GM18907 (cell line): ENCODE results near the gene RIC8A.

Source experiments
- ATAC-seq: cut with Tn5 transposase; IDR thresholded peaks from one replicate; pipeline ENCODE4 v1.9.1; 2021; ENCODE audit warnings: mild to moderate bottlenecking, moderate library complexity; ENCODE audit not compliant: unreplicated experiment

RIC8A gene

DNA sequence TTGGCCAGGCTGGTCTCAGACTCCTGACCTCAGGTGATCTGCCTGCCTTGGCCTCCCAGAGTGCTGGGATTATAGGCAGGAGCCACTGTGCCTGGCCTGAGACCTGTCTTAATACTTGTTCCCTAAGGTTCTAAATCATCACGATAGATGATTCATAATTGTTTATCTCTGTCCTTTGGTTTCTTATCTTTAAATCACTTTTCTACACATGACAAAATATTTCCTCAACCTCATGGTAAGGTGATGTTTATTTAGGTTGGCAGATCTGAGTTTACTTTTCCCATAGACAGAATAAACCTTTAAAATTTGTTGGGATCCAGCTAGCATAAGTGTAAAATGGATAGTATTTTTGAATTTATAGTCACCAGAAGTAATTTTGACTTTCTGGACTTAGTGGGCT, 32.8 kb downstream of the RIC8A start:
- no peak for ATAC-seq

DNA sequence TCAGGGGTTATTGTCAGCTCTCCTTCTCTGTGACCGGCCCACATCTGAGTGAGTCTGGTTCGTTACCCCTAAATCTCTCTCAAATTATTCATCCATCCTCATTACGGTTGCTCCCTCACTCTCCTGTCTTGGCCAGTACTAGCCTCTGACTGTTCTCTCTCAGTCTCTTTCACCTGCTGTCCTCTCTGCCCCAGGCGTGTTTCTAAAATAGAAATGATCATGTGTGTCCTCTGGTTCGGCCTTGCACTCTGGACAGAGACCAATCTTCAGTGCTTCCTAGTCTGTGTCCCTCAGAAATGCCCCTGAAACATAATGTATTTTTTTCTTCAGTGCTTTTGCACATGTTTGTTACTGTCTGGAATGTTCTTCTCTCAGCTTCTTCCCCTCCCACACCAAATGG, 34.1 kb downstream of the RIC8A start:
- ATAC-seq, result no peak

DNA sequence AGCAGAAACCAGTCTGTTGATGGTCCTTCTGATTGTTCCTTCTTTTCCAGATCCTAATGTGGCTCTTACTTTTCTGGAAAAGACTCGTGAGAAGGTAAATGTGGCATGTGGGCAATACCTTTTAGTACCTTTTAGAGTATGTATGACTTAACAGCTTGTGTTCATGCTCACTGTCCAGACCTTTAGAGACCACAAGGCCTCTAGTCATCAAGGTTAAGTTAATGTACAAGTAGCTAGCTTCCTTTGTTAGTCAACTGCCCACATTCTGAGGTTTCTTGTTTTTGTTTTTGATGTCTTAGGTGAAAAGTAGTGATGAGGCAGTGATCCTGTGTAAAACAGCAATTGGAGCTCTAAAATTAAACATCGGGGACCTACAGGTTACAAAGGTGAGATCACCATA, 36.9 kb downstream of the RIC8A start:
- no peak for ATAC-seq

DNA sequence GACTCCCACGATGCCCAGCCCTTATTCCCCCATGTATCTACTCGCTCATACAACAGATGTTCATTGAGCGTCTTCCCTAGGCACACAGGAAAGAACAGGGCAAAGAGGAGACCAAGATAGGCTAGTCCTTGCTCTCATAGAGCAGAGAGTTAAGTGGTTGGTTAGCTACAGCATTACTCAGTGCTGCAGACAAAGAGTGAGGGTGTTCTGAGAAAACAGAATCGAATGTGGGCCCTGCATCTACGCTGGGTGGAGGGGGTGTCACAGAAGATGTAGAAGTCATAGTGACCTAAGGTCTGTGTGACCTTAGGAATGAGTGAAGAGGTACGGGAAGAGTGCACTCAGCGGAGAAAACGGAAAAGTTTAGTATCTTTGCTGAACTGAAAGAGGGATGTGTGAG, 41.6 kb downstream of the RIC8A start:
- no peak for ATAC-seq

DNA sequence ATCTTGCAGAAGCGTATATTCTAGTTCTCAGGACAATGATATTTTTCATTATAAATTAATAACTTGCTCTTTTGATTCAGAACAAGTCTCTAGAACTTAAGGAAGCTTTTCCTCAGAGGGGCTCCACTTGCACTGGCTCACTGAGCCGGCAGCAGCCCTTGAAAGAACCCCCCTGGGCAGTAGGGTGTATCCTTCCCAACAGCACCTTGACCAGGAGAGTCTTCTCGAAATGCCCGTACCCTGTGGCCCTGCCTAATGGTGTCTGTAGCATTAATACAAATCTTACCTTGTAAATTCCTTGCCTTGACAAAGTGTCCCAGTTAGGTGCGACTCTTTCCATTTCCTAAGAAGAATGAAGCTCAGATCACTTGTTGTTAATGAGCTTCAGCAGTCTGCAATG, 42.8 kb downstream of the RIC8A start:
- ATAC-seq, result no peak

DNA sequence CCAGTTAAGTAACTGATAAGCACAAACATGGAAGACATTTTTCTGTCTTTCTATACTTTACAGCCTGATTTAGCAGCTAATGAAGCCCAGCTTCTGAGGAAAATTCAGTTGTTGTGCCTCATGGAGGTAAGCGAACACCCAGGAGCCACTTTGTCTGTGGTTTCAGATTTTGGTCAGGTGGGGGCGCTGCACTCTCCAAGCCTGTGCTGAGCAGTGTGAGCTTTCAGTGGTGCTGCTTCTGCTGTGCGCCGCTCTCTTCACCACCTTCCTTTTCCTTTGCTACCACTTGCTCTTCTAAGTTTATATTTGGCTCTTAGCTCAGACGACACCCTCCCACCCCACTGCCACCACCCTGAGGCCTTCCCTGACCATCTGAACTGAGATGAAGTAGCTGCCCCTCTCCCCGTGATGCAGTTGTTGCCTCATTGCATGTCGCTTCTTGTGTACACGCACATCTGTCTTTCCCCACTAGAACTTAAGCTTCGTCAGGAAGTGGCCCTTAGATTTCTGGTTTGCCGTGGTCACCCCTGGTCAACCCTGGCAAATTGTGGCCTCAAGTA, 43.3 kb downstream of the RIC8A start:
- ATAC-seq, result no peak

DNA sequence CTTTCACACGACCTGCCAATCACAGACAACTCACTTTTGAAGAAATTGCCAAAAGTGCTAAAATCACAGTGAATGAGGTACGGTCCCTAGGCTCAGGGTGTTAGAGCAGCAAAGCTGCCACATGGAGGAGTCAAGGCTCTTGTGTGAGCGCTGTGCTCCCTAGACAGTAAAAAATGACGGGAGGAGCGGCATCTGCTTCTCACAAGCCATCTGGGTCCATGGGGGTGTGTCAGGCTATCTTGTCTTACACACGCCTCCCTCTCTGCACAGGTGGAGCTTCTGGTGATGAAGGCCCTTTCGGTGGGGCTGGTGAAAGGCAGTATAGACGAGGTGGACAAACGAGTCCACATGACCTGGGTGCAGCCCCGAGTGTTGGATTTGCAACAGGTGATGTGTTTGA, 44.0 kb downstream of the RIC8A start:
- ATAC-seq, result no peak

DNA sequence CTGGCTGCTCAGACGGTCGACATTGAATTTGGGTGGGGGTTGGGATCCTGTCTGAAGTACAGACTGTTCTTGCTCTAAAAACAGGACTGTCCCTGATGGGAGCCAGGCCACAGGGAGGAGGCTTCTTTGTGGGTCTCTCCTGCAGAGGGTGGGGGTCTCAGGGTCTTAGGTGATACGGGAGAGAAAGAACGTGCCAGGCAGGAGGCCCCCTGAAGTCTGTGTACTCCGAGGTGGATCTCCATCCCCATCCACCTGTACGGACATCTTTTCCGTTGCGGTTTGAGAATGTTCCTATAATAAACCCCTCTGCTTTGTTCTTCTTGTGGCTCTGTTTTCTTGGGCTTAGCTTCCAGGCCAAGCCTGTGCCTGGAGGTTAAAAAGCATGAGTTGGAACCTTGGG, 45.2 kb downstream of the RIC8A start:
- no peak for ATAC-seq

DNA sequence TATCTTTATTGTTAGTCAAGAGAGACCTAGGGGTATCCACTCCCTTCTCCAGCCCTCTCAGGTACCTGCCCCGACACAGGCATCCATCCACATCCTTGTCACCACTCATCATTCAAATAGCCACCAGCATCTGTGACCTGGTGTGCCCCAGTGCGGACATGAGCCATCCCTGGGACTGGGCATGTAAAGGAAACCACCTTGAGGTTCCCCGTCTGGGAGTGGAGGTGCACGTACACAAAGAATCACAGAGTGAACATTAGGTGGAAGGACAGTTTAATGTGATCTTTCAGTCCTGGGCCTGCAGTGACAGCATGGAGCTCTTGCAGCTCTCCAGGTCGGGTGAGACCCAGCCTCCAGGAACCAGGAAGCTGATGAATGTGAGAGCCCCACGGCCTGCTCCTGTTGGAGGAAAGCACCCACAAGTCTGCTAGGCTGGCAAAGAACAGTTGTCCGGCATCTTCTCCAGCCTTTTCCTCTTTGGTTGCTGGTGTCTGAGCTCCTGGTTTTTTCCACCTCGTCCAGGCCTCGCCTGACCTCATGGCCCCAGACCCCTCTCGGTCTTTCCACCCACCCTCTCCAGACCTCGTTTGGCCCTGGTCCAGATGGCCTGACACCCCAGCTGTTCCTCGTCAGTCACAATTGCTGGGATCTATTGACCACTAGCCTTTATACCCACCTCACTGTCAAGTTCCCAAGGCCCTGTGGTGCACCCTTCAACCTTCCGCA, 45.8 kb downstream of the RIC8A start:
- ATAC-seq, result no peak

DNA sequence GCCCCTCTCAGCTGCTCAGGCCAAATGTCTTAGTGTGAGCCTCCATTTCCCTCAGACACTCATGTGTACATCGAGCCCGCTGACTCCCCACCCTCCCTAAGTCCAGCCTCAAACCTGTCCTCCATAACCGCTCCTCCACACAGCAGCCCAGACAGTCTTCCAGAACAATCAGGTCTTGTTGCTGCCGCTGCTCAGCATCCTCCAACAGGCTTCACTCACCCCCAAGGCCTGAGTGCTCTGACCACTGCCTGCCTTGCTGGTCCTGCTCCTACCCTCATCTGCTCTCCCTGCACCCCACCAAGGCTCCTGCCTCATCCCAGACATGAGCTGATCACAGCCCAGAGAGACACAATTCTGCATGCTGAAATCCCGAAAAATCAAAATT, 46.4 kb downstream of the RIC8A start:
- ATAC-seq, result no peak

DNA sequence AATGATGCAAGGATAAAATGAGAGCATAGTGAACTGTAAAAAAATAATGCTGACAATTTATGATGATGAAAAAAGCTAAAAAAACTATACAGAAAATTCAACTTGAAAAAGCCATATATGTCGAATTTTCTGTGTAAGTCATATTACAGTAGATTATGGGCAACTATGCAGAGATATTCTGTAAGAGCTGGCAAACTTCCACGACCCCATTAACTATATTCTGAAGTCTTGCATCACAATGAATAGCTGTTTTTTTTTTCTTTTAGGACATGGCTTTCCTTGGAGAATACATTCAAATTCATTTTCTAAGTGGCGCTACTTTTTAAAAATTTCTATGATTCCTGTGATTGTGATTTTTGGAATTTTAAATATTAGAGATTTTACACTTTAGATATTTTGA, 47.7 kb downstream of the RIC8A start:
- no peak for ATAC-seq

DNA sequence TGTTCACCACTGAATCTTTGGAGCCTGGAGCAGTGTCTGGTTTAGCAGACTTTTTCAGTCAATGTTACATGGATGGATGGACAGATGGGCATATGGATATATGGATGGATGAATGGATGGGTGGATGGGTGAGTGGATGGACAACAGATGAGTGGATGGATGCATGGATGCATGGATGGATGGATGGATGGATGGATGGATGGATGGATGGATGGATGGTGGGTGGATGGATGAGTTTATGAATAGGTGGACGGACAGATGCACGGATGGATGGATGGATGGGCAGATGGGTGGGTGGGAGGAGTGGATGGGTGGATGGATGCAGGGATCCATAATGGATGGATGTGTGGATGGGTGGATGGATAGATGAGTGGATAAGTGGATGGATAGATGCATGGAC, 48.3 kb downstream of the RIC8A start:
- ATAC-seq, result no peak

DNA sequence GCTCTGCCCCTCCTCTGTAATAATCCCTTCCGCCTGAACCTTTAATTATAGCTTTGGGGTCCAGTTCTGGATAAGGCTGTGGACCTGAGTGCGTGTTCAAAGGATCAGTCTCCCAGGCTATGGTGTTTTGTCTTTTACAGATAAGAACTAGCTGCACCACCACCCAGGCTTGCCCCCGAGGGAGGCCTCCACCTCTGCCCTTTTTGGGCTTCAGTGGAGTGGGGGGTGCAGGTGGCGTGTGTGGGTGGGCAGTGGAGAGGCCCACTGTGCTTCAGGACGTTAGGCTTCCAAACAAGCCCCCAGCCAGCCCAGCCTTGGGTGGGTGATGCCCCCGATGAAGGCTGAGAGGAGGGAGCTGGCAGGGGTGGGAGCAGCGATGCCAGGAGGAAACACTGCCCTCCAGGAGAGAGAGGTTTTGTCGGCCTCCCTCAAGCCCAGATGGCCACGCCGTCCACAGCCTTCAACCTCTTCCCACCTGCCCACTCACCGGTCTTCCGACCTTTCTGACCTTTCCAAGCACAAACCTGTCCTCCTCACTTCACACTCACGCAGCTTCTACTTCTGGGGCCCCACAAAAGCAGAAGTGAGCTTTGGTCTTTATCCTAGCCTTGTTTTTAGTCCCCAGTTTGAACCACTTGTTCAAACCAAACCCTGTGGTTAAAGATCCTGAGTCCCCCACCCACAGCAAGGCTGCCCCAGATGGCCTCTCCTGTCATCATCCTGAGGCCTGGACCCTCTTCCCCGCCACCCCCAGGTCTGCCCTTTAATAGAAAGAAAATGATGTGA, 49.6 kb downstream of the RIC8A start:
- ATAC-seq, result no peak

DNA sequence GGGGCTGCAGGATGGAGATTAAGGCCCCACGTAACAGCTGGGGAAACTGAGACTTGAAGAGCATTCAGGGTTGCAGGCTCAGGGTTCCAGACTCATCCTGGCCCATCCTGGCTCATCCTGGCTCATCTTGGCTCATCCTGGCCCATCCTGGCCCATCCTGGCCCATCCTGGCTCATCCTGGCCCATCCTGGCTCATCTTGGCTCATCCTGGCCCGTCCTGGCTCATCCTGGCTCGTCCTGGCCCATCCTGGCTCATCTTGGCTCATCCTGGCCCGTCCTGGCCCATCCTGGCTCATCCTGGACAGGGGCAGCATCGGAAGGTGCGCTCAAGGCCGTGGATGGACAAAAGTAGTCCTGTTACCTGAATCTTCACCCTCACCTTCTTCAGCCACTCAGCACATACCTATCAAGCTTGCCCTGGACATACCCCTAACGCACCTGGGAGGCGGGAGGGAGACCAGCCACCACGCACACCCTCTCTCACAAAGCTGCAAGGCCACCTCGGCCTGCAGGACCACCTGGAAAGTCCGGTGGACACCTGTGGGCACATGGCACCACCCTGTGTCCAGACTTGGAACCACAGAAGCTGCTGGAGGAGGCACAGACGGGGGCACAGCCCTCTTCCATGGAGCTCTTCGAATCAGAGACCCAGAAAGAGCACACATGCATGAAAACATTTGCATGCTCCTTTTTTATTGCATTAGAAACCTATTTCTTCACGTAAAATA, 50.4 kb downstream of the RIC8A start:
- no peak for ATAC-seq

DNA sequence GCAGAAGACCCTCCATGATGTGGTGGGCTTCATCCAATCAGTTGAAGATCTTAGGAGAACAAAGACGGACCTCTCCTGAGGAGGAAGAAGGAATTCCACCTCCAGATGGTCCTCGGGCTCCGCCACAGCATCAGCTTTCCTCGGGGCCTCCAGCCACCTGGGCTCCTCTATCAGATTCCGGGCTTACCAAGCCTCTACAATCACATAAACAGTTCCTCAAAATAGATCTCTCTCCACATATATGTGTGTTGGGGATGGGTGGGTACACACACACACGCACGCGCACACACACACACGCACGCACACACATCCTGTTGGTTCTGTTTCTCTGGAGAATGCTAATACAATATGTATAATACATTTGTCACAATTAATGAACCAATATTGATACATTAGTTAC, 51.9 kb downstream of the RIC8A start:
- ATAC-seq, result no peak

DNA sequence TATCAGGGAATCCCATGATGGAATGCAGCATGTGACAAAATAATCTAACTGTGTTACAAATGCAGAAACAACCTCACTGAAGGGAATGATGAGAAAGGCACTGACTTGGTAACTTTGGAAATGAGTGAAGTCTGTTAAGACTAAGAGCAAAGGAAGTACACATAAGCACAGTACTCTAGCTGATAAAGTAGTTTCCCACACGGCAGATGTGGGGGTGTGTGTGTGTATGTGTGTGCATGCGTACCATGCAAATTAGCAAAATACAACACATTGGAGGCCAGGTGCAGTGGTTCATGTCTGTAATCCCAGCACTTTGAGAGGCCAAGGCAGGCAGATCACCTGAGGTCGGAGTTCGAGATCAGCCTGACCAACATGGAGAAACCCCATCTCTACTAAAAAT, 54.1 kb downstream of the RIC8A start:
- no peak for ATAC-seq
